ENCODE results near the gene CCDC12. TPM values are rescaled to one million over a fixed set of nuclear protein-coding genes. Genes with fewer than 3 reads are reported as not detected.

The CCDC12 gene
- total RNA-seq, 4 donors from 2014 or later = 30.8 to 61.5 (median 45.4) TPM

- ATAC-seq (ENCODE audit: low FRiP score) (no peak), DNase-seq (ENCODE audit: low spot score) (no peak)
- no peak for TF ChIP-seq CTCF (IDR thresholded peaks at IDR 0.05)
Observed at GRCh38 chr3:46905661-46906451, 70.7 kb downstream of the CCDC12 start.

- DNase-seq (ENCODE audit: low spot score) = no peak
- TF ChIP-seq CTCF (IDR thresholded peaks at IDR 0.05) = no peak
Observed at GRCh38 chr3:46905213-46905560, 71.4 kb downstream of the CCDC12 start.

GRCh38 chr3:46904303-46905212, 72.0 kb downstream of the CCDC12 start:
- DNase-seq (ENCODE audit: low spot score) = no peak

More at GRCh38 chr3:46905213-46905560, 71.4 kb downstream of the CCDC12 start:
- ATAC-seq (ENCODE audit: low FRiP score) = no peak

GRCh38 chr3:46903341-46904302, 72.9 kb downstream of the CCDC12 start:
- DNase-seq (ENCODE audit: low spot score) (no peak), ATAC-seq (ENCODE audit: low FRiP score) (no peak)
- TF ChIP-seq CTCF (IDR thresholded peaks at IDR 0.05) = no peak

More at GRCh38 chr3:46904303-46905212, 72.0 kb downstream of the CCDC12 start:
- no peak for TF ChIP-seq CTCF (IDR thresholded peaks at IDR 0.05)
- ATAC-seq (ENCODE audit: low FRiP score) = no peak

- DNase-seq (ENCODE audit: low spot score) (no peak), ATAC-seq (ENCODE audit: low FRiP score) (no peak)
- TF ChIP-seq CTCF (IDR thresholded peaks at IDR 0.05) = no peak
Observed at GRCh38 chr3:46902188-46902631, 74.3 kb downstream of the CCDC12 start.

- no peak for DNase-seq (ENCODE audit: low spot score)
- no peak for TF ChIP-seq CTCF (IDR thresholded peaks at IDR 0.05)
- ATAC-seq (ENCODE audit: low FRiP score) = no peak
Observed at GRCh38 chr3:46901591-46902187, 74.9 kb downstream of the CCDC12 start.
